ENCODE measurements around the gene ACKR1. TPM values are rescaled to one million over a fixed set of nuclear protein-coding genes. Genes with fewer than 3 reads are reported as not detected.

ACKR1 gene
- total and polyA plus RNA-seq, 7 donors: 3.2 to 74.9 (median 33.5) TPM

- Histone ChIP-seq H3K36me3 (no peaks in the 10 kb centered on the region), H3K27me3 (peaks cover 0 to 14% (median 4%) of the 10 kb centered on the region in 3 donors), H3K4me3 (no peak overlapping the region), H3K9me3 (no peaks in the 10 kb centered on the region), H3K27ac (no peak overlapping the region), H3K4me1 (no peaks in the 10 kb centered on the region)
- no peak for TF ChIP-seq POLR2AphosphoS5 (IDR thresholded peaks at IDR 0.05)
- no peak for TF ChIP-seq POLR2A (IDR thresholded peaks at IDR 0.05)
- TF ChIP-seq EP300 (IDR thresholded peaks at IDR 0.05): no peak
- no peak for TF ChIP-seq CTCF (IDR thresholded peaks at IDR 0.05)
- 42 to 43% methylated on average over 4 of the region's 4 CpGs for WGBS, 2 donors
- intact Hi-C loops (cut with DNase I): no loop called here
- no peak for DNase-seq
These were observed 23.2 kb upstream of the ACKR1 start for GRCh38 chr1:159181328-159182024.

GRCh38 chr1:159184201-159184600 lies 20.5 kb upstream of the ACKR1 start:
- no peak for DNase-seq
- intact Hi-C loops (cut with DNase I): no loop called here
- no peak overlapping the region for H3K27ac ChIP-seq
- no peaks in the 10 kb centered on the region for H3K9me3 ChIP-seq
- peaks cover 0 to 14% (median 4%) of the 10 kb centered on the region in 4 donors for H3K4me1 ChIP-seq
- no peak for TF ChIP-seq EP300 (IDR thresholded peaks at IDR 0.05)
- no peak for TF ChIP-seq CTCF (IDR thresholded peaks at IDR 0.05)
- 64 to 80% methylated on average over 2 of the region's 2 CpGs for WGBS, 2 donors
- H3K36me3 ChIP-seq: no peaks in the 10 kb centered on the region
- H3K27me3 ChIP-seq: peaks cover 0 to 31% (median 4%) of the 10 kb centered on the region in 3 donors
- no peak overlapping the region for H3K4me3 ChIP-seq

- H3K4me3 ChIP-seq: no peak overlapping the region
- H3K36me3 ChIP-seq: no peaks in the 10 kb centered on the region
- H3K27ac ChIP-seq: no peak overlapping the region
- H3K9me3 ChIP-seq: no peaks in the 10 kb centered on the region
- H3K4me1 ChIP-seq: peaks cover 0 to 14% (median 4%) of the 10 kb centered on the region in 4 donors
- intact Hi-C loops (cut with DNase I): no loop called here
- 66 to 85% methylated on average over 5 of the region's 5 CpGs for WGBS, 2 donors
- no peak for DNase-seq
- TF ChIP-seq CTCF (IDR thresholded peaks at IDR 0.05) (no peak), EP300 (IDR thresholded peaks at IDR 0.05) (no peak), POLR2A (IDR thresholded peaks at IDR 0.05) (no peak), POLR2AphosphoS5 (IDR thresholded peaks at IDR 0.05) (no peak)
- peaks cover 0 to 31% (median 8%) of the 10 kb centered on the region in 3 donors for H3K27me3 ChIP-seq
These were observed 19.6 kb upstream of the ACKR1 start for GRCh38 chr1:159185121-159185520.

GRCh38 chr1:159187033-159187432 lies 17.6 kb upstream of the ACKR1 start:
- Histone ChIP-seq H3K9me3 (no peaks in the 10 kb centered on the region), H3K4me1 (peaks cover 0 to 14% (median 4%) of the 10 kb centered on the region in 4 donors), H3K36me3 (no peaks in the 10 kb centered on the region), H3K4me3 (no peak overlapping the region), H3K27ac (no peak overlapping the region), H3K27me3 (peaks cover 0 to 24% (median 8%) of the 10 kb centered on the region in 3 donors)
- 38 to 39% methylated on average over 3 of the region's 3 CpGs for WGBS, 2 donors
- no peak for DNase-seq
- TF ChIP-seq EP300 (IDR thresholded peaks at IDR 0.05) (no peak), POLR2AphosphoS5 (IDR thresholded peaks at IDR 0.05) (no peak), POLR2A (IDR thresholded peaks at IDR 0.05) (no peak), CTCF (IDR thresholded peaks at IDR 0.05) (no peak)
- intact Hi-C loops (cut with DNase I): no loop called here

Data from sigmoid colon (tissue), 7 donors.